ENCODE measurements around the gene C9orf85.
"Not testable (repeated sequence)": the region's sequence is repeated elsewhere in the genome, so short reads cannot be mapped to it uniquely, and the experiment has no call there.

Gene C9orf85

DNA sequence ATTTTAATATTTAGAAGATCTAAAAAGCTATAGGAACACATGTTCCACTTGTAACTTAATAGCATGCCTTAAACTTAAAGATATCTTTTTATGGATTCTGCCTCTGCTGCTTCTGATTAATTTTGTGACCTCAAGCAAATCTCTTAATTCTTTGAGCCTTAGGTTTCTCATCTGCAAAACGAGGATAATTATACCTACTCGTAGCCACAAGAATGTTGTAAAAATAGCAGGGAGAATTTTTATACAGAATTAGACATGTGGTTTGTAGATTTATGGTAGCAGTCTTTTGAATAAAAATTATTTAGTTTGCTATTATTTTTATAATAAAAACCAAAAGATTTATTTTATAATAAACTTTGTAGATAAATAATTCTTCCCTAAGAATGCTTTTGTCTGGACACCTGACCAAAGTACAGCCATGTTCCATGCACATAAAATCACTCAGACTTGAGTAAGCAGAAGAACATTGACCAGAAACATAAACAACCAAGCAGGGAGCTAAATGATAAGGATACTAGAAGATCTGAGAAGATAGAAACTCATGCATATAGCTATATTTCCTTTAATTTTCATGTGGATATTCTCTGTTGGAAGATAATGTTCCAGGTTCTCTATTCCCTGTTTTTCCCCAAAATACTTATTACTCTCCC, 18.5 kb downstream of the C9orf85 start:
- no peak for DNase-seq
- in situ Hi-C loops (cut with HindIII; ENCODE audit: low pct_ligation_motif_present, low pct_unique_long_range_greater_than_20kb, low sequenced_read_pairs), result no loop called here

DNA sequence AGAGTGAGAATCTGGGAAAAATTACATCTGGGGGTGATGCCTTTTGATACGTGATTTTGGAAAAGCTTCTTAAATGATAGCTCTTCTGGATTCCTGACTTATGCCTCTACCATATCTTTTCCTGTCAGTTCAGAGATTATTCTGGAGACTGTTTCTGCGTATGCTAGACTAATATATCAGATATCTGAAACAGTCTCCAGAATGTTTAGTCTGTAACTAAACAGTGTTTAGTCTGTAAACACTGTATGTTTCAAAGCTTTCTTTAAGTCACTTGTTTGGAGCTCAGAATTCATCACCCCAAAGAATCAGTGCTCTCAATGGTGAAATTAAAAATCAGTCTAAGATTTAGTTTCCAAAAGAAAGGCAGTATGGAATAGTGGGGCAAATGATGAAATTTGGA, 19.7 kb downstream of the C9orf85 start:
- no peak for DNase-seq
- in situ Hi-C loops (cut with HindIII; ENCODE audit: low pct_ligation_motif_present, low pct_unique_long_range_greater_than_20kb, low sequenced_read_pairs), result no loop called here

DNA sequence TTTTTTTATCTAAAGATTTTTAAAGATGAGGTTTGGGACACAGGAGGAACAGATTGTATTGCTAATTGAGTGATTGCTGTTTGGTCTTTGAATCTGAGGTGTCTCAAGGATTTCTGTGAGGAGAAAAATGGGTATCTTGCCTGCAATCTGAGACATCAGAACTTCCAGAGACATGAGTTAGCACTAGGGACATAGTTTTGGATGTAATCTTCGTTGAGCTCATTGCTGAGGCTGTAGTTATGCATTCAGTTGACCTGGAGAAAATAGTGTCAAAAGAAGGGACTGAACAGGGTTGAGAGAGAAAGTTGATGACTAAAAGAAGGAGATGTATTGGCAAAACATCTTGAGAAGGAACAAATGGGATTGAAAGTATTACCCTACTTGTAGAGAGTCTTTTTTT, 24.6 kb downstream of the C9orf85 start:
- DNase-seq, result no peak
- in situ Hi-C loops (cut with HindIII; ENCODE audit: low pct_ligation_motif_present, low pct_unique_long_range_greater_than_20kb, low sequenced_read_pairs), result no loop called here

DNA sequence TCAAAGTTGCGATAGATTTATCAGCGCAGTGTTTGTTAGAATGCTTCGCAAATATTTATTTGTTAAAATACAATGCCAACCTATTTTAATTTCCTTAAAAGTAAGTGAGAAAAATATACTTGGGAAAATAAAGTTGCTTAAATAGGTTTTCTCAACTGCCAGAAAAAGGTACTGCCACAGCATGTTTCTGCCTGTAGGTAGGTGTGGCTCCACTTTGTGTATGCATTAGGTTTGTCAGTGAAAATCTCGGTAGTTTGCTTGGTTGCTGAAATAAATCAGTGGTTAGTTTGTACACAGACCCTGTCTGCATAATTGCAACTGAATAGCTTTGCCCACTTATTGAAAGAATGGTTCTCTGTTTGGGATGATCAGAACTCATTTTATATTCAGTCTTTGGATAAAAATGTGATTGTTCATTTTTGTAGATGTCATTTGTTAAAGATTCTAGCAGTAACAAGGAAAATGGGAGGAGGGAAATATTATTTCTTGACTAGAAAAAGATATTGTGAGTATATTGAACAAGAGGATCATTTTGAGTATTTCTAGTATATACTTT, 25.7 kb downstream of the C9orf85 start:
- DNase-seq, result no peak
- in situ Hi-C loops (cut with HindIII; ENCODE audit: low pct_ligation_motif_present, low pct_unique_long_range_greater_than_20kb, low sequenced_read_pairs), result no loop called here

DNA sequence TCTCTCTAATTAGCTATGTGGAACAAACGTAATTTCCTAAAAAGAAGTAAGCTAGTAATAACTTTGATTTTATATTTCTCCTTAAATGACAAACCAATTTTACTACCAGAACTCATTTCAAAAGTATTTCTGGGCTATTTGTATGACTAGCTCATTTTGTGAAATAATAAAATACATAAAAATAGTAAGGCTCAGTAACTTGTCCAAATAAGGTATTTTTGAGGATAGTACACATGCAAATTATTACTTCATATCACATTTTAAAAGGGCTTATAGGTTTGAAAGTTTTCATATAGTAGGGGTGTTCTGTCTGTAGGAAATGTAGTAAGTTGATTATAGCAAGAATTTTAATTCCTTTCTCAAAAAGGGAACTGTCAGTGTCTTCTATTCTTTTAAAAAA, 26.5 kb downstream of the C9orf85 start:
- in situ Hi-C loops (cut with HindIII; ENCODE audit: low pct_ligation_motif_present, low pct_unique_long_range_greater_than_20kb, low sequenced_read_pairs), result no loop called here
- no peak for DNase-seq

DNA sequence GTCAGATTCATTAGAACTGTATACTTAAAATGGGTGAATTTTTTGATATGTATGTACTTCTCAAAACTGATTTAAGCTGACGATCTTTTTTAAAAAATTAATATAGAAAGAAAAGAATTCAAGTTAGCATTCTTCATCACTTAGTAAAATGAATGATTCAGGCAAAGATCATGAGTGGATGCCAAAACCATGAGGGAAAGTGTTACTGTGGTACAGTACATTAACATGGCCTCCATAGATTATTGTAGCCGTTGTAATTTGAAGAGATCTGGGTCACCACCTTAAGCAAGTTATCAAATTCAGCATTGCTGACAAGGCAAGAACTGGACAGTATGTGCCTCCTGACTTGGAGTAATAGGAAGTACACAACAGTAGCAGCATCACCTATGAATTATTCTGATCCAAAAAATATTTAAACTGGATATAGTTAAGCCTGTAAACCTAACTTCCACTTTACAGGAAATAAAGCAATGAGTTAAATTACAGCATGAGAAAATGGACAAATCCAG, 29.7 kb downstream of the C9orf85 start:
- DNase-seq, result no peak
- in situ Hi-C loops (cut with HindIII; ENCODE audit: low pct_ligation_motif_present, low pct_unique_long_range_greater_than_20kb, low sequenced_read_pairs), result no loop called here

DNA sequence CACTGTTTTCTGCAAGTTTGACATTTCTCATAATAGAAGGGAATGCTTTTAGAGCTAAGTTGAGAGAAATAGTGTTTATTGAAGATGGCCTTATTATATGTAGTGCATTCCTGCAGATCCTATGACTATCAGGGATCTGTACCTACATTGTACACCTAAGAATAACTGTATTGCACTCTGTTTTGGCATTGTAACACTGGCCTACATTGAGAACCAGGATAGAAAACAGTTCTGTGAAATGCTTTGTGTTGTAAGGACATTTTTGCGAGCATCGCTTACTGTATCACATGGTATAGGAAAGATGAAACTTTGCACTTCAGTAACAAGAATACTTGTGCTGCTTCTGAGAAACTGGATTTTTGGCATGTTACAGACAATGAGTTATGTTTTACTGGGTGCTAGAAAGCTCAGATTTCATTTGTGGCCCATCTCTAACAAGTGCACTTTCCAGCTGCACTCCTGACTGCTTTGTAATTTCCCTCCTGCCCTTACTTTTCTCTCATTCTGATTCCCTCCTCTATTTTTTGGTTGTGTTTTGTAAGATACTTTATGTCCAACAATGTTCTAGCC, 30.6 kb downstream of the C9orf85 start:
- in situ Hi-C loops (cut with HindIII; ENCODE audit: low pct_ligation_motif_present, low pct_unique_long_range_greater_than_20kb, low sequenced_read_pairs), result no loop called here
- no peak for DNase-seq

DNA sequence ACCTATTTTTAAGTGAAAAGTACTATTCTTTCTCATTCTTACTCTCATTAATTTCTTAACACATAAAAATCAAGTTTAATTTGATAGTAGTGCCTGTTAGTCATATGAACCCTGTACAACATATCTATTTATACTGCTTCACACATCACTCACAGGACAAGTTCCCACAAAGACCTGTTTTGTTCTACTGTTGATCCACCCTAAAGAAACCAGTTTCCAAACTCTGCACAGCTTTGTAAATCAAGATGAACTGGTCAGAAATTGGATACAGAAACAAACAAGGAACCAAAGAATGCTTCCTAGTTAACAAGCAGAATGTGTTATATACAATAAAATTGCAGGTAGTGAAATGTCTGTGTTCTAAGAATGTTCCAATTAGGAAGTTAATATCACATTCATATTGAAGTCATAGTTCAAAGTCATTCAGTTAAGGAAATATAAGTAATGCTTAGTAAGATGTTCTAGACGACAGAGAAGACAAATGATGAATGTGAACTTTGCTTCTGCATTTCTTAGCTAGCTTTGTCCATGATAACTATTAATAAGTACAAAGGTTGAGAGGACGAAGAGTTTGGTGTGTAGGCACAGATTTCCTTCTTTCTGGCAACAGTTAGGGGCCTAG, 33.4 kb downstream of the C9orf85 start:
- no peak for DNase-seq
- in situ Hi-C loops (cut with HindIII; ENCODE audit: low pct_ligation_motif_present, low pct_unique_long_range_greater_than_20kb, low sequenced_read_pairs), result no loop called here

DNA sequence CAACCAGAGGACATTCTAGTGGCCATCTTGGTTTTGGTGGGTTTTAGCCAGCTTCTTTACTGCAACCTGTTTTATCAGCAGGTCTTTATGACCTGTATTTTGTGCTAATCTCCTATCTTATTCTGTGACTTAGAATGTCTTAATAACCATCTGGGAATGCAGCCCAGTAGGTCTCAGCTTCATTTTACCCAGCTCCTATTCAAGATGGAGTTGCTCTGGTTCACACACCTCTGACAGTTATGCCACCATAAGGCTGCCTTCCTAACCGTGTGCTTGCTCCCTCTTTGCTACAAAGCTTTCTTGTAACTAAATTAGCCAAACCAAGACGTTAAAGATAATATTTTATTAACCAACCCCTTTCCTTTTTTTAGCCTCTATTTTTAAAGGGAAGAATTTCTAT, 43.2 kb downstream of the C9orf85 start:
- in situ Hi-C loops (cut with HindIII; ENCODE audit: low pct_ligation_motif_present, low pct_unique_long_range_greater_than_20kb, low sequenced_read_pairs); DNase-seq: not testable (repeated sequence)

DNA sequence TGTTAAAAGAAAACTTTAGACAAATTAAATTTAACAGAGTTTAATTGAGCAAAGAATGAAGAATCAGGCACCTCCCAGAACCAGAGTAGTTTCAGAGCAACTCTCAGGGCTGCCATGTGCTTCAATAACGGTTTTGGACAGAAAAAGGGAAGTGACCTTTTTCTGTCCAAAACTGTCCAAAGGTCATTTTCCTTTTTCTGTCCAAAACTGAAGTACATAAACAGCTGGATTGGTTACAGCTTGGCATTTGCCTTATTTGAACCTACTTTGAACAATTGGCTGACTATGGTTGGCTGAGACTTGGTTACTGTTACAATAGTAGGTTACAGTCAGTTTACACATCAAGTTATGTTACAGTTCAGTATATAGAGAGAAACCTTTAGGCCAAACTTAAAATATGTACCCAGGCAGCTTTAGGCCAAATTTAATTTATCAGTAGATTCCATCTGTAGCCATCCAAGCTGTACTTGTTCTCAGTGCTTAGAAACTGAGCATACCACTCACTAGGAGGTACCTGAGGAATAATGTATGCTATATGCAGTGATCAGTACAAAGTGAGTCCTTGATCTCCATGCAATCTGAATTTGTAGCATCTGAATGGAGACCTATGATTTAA, 44.0 kb downstream of the C9orf85 start:
- in situ Hi-C loops (cut with HindIII; ENCODE audit: low pct_ligation_motif_present, low pct_unique_long_range_greater_than_20kb, low sequenced_read_pairs), result no loop called here
- DNase-seq, result no peak

DNA sequence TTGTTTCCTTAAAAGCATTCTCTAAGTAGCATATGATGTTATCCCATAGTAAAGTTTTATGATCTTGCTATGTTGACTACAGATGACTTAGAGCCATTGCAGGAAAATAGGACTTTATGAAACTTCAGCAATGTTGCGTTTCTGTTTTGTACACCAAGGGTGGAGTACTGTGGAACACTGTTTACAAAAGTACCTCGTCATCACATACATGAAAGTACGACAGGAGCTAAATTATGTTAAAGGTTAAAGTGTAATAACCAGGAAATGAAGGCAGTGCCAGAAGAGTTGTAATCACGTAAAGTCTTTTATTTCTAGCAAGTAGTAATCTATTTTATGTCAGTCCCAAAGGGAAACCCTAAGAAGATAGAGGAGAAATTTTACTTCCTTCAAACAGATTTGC, 50.9 kb downstream of the C9orf85 start:
- in situ Hi-C loops (cut with HindIII; ENCODE audit: low pct_ligation_motif_present, low pct_unique_long_range_greater_than_20kb, low sequenced_read_pairs), result no loop called here
- no peak for DNase-seq

DNA sequence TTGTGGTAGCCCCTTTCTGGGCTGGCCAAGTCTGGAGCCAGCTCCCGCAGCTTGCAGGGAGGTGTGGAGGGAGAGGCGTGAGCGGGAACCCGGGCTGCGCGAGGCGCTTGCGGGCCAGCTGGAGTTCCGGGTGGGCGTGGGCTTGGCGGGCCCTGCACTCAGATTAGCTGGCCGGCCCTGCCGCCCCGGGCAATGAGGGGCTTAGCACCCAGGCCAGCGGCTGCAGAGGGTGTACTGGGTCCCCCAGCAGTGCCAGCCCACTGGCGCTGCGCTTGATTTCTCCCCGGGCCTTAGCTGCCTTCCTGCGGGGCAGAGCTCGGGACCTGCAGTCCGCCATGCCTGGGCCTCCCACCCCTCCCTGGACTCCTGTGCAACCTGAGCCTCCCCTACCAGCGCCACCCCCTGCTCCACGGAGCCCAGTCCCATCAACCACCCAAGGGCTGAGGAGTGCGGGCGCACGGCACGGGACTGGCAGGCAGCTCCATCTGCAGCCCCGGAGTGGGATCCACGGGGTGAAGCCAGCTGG, 52.1 kb downstream of the C9orf85 start:
- DNase-seq; in situ Hi-C loops (cut with HindIII; ENCODE audit: low pct_ligation_motif_present, low pct_unique_long_range_greater_than_20kb, low sequenced_read_pairs): not testable (repeated sequence)

DNA sequence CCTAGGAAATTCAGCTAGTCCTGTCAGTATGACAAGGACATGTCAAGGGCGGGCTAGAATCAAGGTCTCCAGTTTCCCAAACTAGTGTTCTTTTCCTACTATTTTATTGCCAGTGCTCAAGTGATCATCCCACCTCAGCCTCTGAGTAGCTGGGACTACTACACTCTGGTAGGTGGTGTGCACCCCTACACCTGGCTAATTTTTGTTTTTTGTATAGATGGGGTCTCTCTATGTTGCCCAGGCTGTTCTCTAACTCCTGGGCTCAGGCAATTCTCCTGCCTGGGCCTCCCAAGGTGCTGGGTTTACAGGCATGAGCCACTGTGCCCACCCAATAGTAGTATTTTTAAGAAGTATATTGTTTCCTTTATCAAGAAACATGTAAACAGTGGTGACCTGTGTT, 54.0 kb downstream of the C9orf85 start:
- in situ Hi-C loops (cut with HindIII; ENCODE audit: low pct_ligation_motif_present, low pct_unique_long_range_greater_than_20kb, low sequenced_read_pairs), result no loop called here
- no peak for DNase-seq

DNA sequence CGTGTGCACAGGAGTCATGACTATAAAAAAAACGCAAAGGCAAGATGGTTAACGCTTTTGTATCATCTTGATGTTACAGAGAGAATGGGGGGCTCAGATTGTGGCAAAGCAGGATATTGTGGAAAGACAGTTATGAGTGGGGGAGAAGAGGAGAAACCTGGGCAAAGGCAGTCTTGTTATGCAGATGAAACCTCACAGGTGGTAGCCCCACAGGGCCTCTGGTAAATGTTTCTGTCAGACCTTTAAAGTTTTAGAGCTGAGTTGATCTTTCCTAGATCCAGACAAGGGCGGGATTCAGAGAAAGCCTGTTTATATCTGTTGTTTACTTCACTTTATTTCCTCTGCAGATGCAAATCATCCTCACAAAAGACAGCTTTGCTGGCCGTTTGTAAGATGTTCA, 55.2 kb downstream of the C9orf85 start:
- in situ Hi-C loops (cut with HindIII; ENCODE audit: low pct_ligation_motif_present, low pct_unique_long_range_greater_than_20kb, low sequenced_read_pairs), result no loop called here
- no peak for DNase-seq

DNA sequence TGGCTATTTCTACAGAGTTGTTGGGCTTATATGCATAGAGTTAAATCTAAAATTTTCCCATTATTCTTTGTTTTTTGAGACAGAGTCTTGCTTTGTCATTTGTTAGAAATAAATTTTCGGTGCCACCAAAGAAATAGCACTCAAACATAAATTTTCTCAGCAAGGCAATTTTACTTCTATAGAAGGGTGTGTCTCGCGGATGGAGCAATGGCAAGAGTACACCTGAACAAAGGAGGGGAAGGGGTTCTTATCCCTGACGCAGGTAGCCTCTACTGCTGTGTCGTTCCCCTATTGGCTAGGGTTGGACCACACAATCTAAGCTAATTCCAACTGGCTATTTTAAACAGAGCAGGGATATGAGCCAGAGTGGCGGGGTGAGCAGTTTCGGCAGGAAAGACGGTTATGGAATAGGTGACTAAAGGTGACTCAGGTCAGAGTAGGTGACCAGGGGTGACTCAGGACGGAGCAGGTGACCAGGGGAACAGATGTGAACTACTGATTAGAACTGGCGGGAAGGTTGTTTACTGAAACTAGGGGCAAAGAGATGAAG, 57.2 kb downstream of the C9orf85 start:
- no peak for DNase-seq
- in situ Hi-C loops (cut with HindIII; ENCODE audit: low pct_ligation_motif_present, low pct_unique_long_range_greater_than_20kb, low sequenced_read_pairs), result no loop called here

DNA sequence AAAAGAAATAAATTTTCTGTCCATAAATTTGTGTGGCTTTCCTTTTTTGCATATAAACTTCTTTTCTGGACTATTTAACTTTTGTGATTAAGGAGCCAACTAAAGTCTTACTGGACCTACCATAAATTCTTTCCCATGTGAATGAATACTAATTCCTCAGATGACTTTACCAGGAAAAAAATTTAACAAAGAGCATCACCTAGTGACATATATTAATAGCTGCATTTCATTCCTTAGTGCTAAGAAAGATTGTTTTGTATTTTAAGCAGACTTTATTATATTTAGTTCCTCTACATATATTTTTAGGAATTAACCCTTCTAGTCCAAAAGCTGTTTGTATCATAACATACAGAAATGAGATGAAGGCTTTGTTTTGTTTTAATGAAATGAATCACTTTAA, 64.4 kb downstream of the C9orf85 start:
- in situ Hi-C loops (cut with HindIII; ENCODE audit: low pct_ligation_motif_present, low pct_unique_long_range_greater_than_20kb, low sequenced_read_pairs), result no loop called here
- no peak for DNase-seq

DNA sequence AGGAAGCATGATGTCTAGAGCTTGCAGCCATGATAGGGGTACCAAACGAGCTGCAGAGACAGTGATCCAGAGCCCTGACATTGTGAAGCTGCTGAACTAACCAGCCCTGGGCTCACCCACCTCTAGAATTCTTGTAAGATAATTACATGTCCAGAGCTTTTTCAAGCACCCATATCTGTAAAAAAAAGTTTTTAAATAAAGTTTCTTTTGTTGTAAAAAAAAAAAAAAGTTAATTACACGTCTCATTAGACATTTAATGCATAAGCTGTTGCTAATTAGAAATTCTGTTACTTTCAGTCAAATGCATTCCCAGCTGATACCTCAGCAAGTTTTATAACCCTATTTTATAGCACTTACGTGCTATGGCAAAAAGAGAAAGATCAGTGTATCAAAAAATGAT, 65.6 kb downstream of the C9orf85 start:
- no peak for DNase-seq
- in situ Hi-C loops (cut with HindIII; ENCODE audit: low pct_ligation_motif_present, low pct_unique_long_range_greater_than_20kb, low sequenced_read_pairs), result no loop called here

DNA sequence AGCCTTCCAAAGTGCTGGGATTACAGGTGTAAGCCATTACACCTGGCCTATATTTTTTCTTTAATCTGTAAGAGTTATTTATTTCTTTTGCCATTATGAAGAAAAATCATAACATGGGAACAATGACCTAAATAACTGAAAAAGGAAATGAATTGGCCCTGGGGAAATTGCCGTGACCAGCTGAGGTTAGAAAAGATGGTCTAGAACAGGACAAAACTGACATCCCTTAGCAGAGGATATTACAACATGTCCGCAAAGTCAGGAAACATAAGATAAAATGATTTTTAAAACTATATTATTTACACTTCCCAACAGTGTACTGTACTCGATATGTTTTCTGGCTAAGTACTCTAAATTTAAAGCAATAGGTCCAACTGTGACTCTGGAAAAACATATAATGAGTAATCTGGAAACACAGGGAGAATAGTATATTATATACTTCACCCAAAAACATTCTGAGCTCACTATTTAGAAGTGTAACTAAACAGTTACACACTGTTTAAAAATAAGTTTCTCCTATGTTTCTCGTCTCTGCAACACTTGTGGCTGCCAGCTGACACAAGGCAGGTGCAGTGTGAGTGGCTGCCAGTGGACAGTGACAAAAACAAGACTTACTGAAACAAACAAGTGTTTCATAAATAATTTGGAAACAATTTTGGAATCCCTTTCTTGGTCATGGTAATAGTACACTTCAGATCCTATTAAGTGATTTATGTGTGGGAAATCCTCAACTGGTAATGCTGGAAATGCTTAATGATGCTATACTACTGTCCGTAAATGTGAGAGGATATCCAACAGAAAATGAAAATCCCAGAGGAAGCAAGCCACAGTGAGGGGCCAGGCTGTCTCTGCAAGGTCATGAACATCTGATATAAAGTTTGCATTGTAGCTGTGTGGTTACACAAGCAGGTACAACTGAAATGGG, 69.1 kb downstream of the C9orf85 start:
- in situ Hi-C loops (cut with HindIII; ENCODE audit: low pct_ligation_motif_present, low pct_unique_long_range_greater_than_20kb, low sequenced_read_pairs), result no loop called here
- no peak for DNase-seq
